ENCODE results near the gene CGNL1.

Gene CGNL1

DNA sequence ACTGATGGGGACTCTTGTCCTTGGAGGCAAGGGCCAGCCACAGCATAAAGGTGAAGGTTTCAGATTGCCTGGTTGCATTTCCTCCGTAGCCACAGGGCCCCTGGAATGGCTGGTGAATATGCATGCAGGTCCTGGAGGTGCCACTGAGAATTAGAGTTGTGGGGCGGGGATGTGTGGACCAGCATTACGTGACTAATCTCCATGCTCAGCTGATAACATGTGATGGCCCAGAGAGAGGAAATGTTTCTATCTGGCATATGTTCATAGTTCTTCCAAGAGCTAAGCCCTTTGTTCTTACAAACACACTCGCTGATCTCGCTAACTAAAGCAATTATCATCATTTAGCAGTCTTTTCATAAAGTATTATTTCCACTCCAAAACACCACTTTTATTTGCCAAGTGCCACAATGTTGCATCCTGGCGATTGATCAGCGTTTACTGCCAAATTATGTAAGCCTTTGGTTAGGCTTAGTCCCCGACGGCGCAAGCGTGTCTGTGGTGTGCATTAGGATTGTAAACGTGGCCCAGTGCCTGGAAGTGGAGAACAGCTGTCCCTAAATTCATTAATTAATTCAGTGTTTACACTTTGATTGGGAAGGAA is 55.9 kb downstream of the CGNL1 start:
- Histone ChIP-seq H3F3A (ENCODE audit: insufficient read depth) (no peaks in the 10 kb centered on the region), H3K27ac (ENCODE audit: low read depth, low read length) (no peak overlapping the region), H3K9me3 (ENCODE audit: insufficient read depth, low read length) (no peaks in the 10 kb centered on the region), H4K20me1 (ENCODE audit: low read depth, low read length) (no peaks in the 10 kb centered on the region), H3K27me3 (ENCODE audit: low read length) (0 out of 2 replicates have a peak, but pooled peaks cover 3% of the 10 kb centered on the region), H3K9me2 (replicated peaks; ENCODE audit: insufficient read depth, low read length) (no peaks in the 10 kb centered on the region), H3K9ac (ENCODE audit: low read length) (no peak overlapping the region), H2AFZ (ENCODE audit: low read depth, low read length, severe bottlenecking) (no peak overlapping the region), H3K36me3 (ENCODE audit: low read length) (no peaks in the 10 kb centered on the region; the same call in 1 of the 2 replicates), H3K79me2 (ENCODE audit: insufficient read depth, low read length) (no peaks in the 10 kb centered on the region), H3K4me2 (ENCODE audit: low read depth, low read length, poor library complexity, severe bottlenecking) (no peak overlapping the region), H3K4me3 (ENCODE audit: insufficient read depth, low read length, poor library complexity, severe bottlenecking) (no peak overlapping the region)
- TF ChIP-seq EZH2phosphoT487 (conservative IDR thresholded peaks at IDR 0.05; ENCODE audit: low read length): no peak
- TF ChIP-seq, protein P1, sequence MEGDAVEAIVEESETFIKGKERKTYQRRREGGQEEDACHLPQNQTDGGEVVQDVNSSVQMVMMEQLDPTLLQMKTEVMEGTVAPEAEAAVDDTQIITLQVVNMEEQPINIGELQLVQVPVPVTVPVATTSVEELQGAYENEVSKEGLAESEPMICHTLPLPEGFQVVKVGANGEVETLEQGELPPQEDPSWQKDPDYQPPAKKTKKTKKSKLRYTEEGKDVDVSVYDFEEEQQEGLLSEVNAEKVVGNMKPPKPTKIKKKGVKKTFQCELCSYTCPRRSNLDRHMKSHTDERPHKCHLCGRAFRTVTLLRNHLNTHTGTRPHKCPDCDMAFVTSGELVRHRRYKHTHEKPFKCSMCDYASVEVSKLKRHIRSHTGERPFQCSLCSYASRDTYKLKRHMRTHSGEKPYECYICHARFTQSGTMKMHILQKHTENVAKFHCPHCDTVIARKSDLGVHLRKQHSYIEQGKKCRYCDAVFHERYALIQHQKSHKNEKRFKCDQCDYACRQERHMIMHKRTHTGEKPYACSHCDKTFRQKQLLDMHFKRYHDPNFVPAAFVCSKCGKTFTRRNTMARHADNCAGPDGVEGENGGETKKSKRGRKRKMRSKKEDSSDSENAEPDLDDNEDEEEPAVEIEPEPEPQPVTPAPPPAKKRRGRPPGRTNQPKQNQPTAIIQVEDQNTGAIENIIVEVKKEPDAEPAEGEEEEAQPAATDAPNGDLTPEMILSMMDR (IDR thresholded peaks at IDR 0.05; ENCODE audit: insufficient read depth, low read length, poor library complexity, severe bottlenecking): no peak

DNA sequence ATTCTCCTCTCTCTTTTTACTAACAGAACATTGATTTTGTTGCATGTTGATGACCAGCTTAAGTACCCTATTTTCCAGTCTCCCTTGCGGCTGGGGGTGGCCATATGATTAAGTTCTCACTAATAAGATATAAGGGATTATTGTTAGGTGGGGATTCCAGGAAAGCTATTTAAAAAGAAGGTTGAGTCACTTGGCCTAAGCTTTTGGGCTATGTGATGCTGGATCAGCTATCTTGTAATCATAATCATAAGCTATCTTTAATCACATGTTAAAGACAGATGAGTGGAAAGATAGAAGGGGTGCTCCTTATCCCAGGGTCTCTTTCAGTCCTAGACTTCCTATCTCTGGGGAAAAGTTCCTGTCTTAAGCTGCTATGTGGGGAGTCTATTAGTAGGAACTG is 59.9 kb downstream of the CGNL1 start:
- H3K27me3 ChIP-seq (ENCODE audit: low read length): 0 out of 2 replicates have a peak, but pooled peaks cover 3% of the 10 kb centered on the region
- no peaks in the 10 kb centered on the region for H4K20me1 ChIP-seq (ENCODE audit: low read depth, low read length)
- no peak overlapping the region for H3K9ac ChIP-seq (ENCODE audit: low read length)
- H3K9me2 ChIP-seq (replicated peaks; ENCODE audit: insufficient read depth, low read length): no peaks in the 10 kb centered on the region
- no peak overlapping the region for H3K4me3 ChIP-seq (ENCODE audit: insufficient read depth, low read length, poor library complexity, severe bottlenecking)
- no peak overlapping the region for H3K4me2 ChIP-seq (ENCODE audit: low read depth, low read length, poor library complexity, severe bottlenecking)
- no peak overlapping the region for H3K27ac ChIP-seq (ENCODE audit: low read depth, low read length)
- no peaks in the 10 kb centered on the region; the same call in 1 of the 2 replicates for H3K36me3 ChIP-seq (ENCODE audit: low read length)
- H2AFZ ChIP-seq (ENCODE audit: low read depth, low read length, severe bottlenecking): no peak overlapping the region
- H3K79me2 ChIP-seq (ENCODE audit: insufficient read depth, low read length): no peaks in the 10 kb centered on the region
- H3K9me3 ChIP-seq (ENCODE audit: insufficient read depth, low read length): no peaks in the 10 kb centered on the region
- H3F3A ChIP-seq (ENCODE audit: insufficient read depth): no peaks in the 10 kb centered on the region
- no peak for TF ChIP-seq EZH2phosphoT487 (conservative IDR thresholded peaks at IDR 0.05; ENCODE audit: low read length)
- TF ChIP-seq, protein P1 (IDR thresholded peaks at IDR 0.05; ENCODE audit: insufficient read depth, low read length, poor library complexity, severe bottlenecking): no peak

DNA sequence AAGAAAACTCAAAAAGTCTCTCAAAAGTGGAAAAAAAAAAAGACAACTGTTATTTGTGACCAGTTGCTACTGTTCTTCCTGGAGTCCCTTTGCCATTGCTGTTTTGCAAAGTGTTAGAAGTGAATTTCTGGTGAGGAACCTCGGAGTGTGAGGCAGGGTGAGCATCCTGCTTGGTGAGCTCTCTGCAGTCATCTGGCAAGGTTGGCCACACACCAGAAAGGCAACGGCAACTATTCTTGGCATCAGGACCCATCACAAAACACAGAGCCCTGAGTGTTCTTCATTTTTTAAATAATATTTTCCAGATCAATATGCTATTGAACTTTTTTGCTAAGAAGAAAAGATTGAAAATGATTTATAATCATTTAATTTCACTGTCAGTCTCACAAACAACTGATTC is 60.7 kb downstream of the CGNL1 start:
- Histone ChIP-seq H3K9me3 (ENCODE audit: insufficient read depth, low read length) (no peaks in the 10 kb centered on the region), H3K36me3 (ENCODE audit: low read length) (no peaks in the 10 kb centered on the region; the same call in 1 of the 2 replicates), H3K9ac (ENCODE audit: low read length) (no peak overlapping the region), H3K9me2 (replicated peaks; ENCODE audit: insufficient read depth, low read length) (no peaks in the 10 kb centered on the region), H3F3A (ENCODE audit: insufficient read depth) (no peaks in the 10 kb centered on the region), H4K20me1 (ENCODE audit: low read depth, low read length) (no peaks in the 10 kb centered on the region), H2AFZ (ENCODE audit: low read depth, low read length, severe bottlenecking) (no peak overlapping the region), H3K4me3 (ENCODE audit: insufficient read depth, low read length, poor library complexity, severe bottlenecking) (no peak overlapping the region), H3K4me2 (ENCODE audit: low read depth, low read length, poor library complexity, severe bottlenecking) (no peak overlapping the region), H3K79me2 (ENCODE audit: insufficient read depth, low read length) (no peaks in the 10 kb centered on the region), H3K27ac (ENCODE audit: low read depth, low read length) (no peak overlapping the region), H3K27me3 (ENCODE audit: low read length) (0 out of 2 replicates have a peak, but pooled peaks cover 3% of the 10 kb centered on the region)
- no peak for TF ChIP-seq EZH2phosphoT487 (conservative IDR thresholded peaks at IDR 0.05; ENCODE audit: low read length)
- TF ChIP-seq, protein P1 (IDR thresholded peaks at IDR 0.05; ENCODE audit: insufficient read depth, low read length, poor library complexity, severe bottlenecking): no peak

Data from SU-DHL-6 (cell line).